Non-pigmented ciliary epithelial cell (primary cell): Measurements from ENCODE around the gene CDS1.
"Not testable (repeated sequence)": the region's sequence is repeated elsewhere in the genome, so short reads cannot be mapped to it uniquely, and the experiment has no call there.

Experiments
- DNase-seq: peaks from one replicate; pipeline ENCODE4 v3.0.0-alpha.2; 2010; ENCODE audit warnings: low read depth

Gene CDS1

DNA sequence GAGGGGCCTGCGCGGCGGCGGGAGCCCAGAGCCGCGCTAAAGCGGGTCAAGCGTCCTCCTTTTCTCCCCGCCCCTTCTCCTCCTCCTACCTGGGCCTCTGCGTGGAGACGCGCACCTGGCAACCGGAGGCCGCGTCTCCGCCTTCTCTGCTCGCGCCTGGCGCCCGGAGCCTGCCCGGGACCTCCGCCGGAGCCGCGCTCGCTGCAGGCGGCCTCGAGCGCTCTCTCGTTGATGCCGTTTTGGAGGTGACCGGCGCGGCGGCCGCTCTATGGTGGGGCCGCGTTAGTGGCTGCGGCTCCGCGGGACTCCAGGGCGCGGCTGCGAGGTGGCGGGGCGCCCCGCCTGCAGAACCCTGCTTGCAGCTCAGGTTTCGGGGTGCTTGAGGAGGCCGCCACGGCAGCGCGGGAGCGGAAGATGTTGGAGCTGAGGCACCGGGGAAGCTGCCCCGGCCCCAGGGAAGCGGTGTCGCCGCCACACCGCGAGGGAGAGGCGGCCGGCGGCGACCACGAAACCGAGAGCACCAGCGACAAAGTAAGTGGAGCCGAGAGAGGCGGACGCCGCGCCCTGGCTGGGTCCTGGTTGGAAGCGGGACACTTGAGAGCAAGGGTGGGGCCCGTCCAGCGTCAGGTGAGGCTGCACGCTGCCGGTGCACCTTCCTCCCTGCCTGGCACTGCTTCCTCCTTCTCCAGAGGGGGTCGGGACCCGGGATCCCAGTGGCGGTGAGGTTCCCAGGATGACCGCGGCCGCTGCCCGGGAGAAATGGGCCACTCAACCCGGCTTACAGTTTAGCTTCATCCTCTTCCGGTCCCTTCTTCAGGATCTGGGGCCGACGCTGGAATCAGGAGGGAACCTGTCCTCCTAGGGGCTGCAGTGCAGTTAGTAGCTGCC lies at the start of gene CDS1:
Gene CDS1, plus strand, starts transcription at position 140 of the 888 bp plus-strand sequence. Its CDS starts 275 bp downstream, at position 415.
- DNase-seq, result no peak

GRCh38 chr4:84535901-84536300 lies 47.0 kb upstream of the CDS1 start:
- DNase-seq, result no peak

- no peak for DNase-seq
These were observed 37.8 kb upstream of the CDS1 start for GRCh38 chr4:84545093-84545492.

GRCh38 chr4:84547211-84547610 lies 35.7 kb upstream of the CDS1 start:
- no peak for DNase-seq

GRCh38 chr4:84549191-84549590 lies 33.7 kb upstream of the CDS1 start:
- not testable (repeated sequence) for DNase-seq

GRCh38 chr4:84562156-84562555 lies 20.8 kb upstream of the CDS1 start:
- DNase-seq, result no peak

GRCh38 chr4:84563002-84563401 lies 19.9 kb upstream of the CDS1 start:
- DNase-seq, result no peak

DNA sequence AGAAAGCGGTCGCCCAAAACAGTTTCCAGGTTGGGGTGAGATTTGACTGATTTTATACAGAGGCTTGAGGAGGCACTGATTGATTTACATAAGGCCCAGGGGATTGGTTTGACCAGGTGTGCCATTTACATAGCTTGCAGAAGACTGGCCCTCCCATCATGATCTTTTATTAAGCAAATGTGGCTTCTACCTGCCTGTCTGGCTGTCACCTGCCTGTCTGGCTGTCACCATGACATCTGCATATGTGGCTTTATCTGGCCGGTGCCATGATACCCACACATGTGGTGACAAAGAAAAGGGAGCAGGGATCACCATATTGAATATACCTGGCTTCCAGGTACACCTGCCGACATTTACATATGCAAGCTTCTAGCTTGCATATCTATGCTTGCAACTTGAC lies 17.0 kb upstream of the CDS1 start:
- no peak for DNase-seq

DNA sequence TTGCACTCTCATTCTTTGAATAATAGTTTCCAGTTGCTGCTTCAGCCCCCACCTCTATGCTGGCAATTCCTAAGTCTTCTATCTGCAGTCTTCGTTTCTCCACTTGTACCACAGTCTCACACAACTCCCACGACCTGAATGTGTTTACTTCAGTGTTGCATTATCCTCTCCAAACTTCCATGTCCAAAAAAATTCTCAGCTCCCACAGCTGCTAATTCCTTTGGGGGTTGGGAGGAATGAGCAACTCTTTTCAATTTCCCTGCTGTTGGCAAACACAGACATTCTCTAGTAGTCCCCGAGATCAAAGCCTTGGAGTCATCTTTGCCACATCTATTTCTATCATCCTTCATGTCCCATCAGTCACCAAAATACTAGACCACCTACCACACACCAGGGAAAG lies 14.4 kb upstream of the CDS1 start:
- DNase-seq, result no peak

- DNase-seq, result no peak
These were observed 13.9 kb upstream of the CDS1 start for GRCh38 chr4:84569009-84569408.

DNA sequence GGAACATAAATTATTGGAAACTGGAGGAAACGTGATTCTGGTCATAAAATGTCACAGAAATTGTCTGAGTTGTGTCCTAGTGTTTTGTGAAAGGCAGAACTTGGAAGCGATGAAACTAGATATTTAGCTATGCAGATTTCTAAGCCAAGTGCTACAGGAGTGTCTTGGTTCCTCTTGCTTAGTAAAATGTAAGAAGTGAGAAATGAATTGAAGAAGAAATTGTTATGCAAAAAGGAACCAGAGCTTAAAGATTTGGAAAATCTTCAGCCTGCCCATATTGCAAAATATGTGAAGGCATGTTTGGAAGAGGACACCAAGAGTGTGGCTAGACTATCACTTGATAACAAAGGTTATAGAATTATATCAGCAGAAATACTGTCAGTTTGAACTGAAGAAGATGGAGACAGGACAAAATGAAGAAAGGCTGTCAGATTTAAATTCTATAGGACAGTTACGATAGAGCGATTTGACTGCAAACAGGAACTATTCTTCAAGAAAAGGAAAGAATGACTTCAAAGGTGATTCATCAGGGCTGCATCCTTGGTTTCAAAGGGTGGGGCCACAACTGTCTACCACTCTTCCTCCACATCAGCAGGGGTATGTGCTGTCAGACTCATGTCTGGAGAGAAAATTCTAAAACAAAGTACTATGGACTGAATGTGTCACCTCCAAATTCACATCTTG lies 9.4 kb upstream of the CDS1 start:
- DNase-seq, result no peak

- DNase-seq, result no peak
These were observed 8.7 kb upstream of the CDS1 start for GRCh38 chr4:84574069-84574720.

GRCh38 chr4:84578540-84579402 lies 4.2 kb upstream of the CDS1 start:
- DNase-seq, result peak; percentile 32

GRCh38 chr4:84579403-84579776 lies 3.5 kb upstream of the CDS1 start:
- no peak for DNase-seq

DNA sequence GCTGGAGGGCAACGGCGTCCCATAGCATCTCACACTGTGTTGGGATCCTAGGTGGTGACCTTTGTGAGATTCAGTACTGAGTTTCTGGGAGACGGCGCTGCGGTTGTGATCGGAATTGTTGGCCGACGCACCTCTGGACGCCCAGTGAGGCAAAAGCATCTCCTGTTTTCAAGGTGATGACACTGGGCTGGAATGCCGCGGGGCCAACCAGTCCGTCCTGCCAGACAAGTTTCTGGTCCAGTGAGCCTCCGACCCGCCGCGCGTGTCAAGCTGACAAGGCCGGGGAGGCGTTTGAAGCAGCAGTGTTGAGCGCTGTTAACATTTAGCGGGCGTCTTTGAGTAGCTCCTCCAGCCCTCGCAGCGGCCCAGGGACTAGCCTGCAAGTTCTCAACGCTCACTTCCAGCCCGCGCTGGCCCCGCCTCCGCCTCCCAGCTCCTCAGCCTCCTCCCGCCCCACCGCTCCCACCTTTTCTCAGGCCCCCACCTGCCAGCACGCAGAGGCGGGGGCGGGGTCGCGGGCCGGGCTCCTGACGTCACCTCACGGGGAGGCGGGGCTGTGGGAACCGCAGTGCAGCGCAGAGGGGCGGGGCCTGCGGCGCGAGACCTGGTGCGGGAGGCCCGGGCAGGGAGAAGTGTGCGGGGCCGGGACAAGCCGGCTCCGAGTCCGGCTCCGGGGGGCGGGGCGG lies 482 bp upstream of the CDS1 start:
- DNase-seq, result no peak

GRCh38 chr4:84583876-84584380 lies 1.0 kb downstream of the CDS1 start:
- DNase-seq, result no peak

DNA sequence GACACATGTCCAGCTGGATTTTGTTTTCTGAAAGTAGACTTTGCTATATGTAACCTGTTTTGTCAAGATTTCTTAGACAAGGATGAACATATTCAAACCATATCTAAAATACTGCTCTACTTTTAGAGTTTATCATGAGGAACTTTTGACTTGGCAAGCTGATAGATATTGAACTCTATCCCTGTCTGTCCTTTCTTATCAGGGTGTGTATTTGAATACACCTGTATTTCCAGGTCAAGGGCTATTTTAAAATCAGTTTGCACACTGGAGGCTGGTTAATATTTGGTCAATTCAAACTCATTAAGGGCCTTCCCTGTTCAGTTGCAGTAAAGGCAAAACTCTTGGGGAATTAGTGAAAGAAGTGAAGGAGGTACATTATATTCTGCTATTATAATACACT lies 2.3 kb downstream of the CDS1 start:
- no peak for DNase-seq

DNA sequence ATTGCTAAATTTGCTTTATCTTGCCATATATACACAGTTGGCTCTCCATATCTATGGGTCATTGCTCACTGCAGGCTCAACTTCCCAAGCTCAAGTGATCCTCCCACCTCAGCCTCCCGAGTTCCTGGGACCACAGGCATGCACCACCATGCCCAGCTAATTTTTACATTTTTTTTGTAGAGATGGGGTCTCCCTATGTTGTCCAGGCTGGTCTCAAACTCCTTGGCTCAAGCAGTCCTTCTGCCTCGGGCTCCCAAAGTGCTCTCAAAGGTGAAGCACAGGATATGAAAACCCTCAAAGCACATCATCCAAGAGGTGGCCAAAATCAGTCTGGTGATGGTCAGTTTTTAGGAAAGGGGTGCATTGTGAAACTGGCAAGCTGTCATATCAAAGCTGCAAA lies 11.8 kb downstream of the CDS1 start:
- no peak for DNase-seq

- DNase-seq, result no peak
These were observed 13.9 kb downstream of the CDS1 start for GRCh38 chr4:84596826-84597225.

- no peak for DNase-seq
These were observed 14.5 kb downstream of the CDS1 start for GRCh38 chr4:84597450-84597849.

DNA sequence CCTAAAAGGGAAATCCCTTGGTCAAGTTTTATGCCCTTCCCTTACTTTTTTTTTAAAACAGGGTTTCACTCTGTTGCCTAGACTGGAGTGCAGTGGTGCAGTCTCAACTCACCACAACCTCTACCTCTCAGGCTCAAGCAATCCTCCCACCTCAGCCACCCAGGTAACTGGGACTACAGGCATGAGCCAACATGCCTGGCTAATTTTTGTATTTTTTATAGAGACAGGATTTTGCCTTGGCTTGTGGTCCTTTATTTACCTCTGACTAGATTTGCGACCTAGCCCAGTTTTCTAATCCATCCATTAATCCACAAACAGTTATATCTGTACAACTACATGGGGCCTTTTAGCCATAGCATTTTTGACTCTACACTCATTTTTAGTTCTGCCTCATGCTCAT lies 23.7 kb downstream of the CDS1 start:
- no peak for DNase-seq
